Measurements from ENCODE around the gene SERPINH1. TPM values are rescaled to one million over a fixed set of nuclear protein-coding genes. Genes with fewer than 3 reads are reported as not detected.

Gene SERPINH1
- total RNA-seq, 1 donor from 2014 or later = 152 TPM

DNA sequence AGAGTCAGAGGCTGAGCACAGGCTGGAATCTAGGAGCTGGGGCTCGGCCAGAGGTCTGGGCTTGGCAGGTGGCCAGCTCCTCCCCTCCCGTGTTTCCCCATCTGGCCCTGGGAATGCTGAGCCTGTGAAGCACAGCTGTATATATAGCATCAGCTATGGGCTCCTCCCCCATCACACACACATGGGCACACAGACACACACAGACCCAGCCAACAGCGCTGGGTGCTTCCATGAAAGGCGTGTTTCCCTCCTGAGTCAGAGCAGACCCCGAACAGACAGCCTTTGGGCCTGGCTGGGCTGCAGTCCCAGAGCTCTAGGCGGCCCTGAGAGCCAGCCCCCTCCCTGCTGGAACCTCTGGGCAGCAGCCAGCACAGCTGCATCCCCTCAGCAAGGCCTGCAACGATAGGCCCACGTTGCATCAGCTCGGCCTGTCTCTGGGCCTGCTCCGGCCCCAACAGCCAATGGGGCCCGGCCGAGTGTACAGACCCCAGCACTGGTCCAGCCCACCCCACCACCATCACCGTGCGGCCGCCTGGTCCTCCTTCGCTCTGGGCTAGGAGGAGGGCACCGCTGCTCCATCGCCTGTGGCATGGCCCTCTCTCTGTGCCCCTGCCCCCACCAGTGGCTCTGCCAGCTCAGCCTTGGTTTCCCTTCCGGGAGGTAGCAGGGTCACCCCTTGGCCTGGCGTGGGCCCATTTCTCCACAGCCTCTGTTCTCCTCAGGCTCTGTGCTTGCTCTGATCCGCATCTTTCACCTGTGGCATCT lies 7.6 kb upstream of the SERPINH1 start:
- Histone ChIP-seq H3K27me3 (no peaks in the 10 kb centered on the region), H3K27ac (peak overlapping the region; percentile 81), H3K9me3 (no peaks in the 10 kb centered on the region), H3K36me3 (no peaks in the 10 kb centered on the region), H3K4me1 (peaks cover 39% of the 10 kb centered on the region), H3K4me3 (no peak overlapping the region)
- peak; percentile 85 for DNase-seq
- intact Hi-C loops (cut with DNase I) = no loop called here
- ATAC-seq = peak; percentile 65
- TF ChIP-seq, protein P1, sequence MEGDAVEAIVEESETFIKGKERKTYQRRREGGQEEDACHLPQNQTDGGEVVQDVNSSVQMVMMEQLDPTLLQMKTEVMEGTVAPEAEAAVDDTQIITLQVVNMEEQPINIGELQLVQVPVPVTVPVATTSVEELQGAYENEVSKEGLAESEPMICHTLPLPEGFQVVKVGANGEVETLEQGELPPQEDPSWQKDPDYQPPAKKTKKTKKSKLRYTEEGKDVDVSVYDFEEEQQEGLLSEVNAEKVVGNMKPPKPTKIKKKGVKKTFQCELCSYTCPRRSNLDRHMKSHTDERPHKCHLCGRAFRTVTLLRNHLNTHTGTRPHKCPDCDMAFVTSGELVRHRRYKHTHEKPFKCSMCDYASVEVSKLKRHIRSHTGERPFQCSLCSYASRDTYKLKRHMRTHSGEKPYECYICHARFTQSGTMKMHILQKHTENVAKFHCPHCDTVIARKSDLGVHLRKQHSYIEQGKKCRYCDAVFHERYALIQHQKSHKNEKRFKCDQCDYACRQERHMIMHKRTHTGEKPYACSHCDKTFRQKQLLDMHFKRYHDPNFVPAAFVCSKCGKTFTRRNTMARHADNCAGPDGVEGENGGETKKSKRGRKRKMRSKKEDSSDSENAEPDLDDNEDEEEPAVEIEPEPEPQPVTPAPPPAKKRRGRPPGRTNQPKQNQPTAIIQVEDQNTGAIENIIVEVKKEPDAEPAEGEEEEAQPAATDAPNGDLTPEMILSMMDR (IDR thresholded peaks at IDR 0.05) = no peak

DNA sequence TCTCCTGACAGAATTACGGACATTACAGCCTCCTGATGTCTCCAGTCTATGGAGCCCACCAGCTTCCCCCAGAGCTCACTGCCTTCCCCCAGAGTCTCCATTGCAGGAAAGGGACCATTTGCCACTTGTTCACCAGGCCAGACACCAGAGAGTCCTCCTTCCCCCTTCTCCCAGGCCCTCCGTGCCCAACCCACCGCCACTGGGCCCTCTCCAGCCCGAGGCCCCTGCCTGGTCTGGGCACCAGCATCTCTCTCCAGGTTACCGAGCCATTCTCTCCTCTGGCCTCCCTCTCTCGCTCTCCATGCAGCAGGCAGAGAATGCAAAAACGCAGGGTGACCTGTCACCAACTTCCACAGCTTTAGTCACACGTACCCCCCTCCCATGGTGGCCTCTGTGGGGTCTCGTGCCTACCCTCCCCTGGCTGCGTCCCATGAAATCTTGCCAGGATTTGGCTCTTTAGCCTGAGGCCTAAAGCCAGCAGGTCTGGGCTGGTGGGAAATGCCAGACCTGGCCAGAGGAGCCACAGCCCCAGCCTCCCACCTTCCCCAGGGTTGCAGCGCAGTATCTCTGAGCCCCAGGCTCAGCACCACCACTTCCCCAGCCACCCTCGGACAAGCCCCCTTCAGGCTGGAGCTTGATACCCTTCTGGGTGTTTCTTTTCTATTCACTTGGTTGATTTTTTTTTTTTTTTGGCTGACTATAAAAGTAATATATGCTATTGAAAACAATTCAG lies 6.8 kb upstream of the SERPINH1 start:
- TF ChIP-seq, protein P1 (IDR thresholded peaks at IDR 0.05) = no peak
- DNase-seq = no peak
- intact Hi-C loops (cut with DNase I) = no loop called here
- H3K36me3 ChIP-seq = no peaks in the 10 kb centered on the region
- no peak overlapping the region for H3K4me3 ChIP-seq
- ATAC-seq = no peak
- no peaks in the 10 kb centered on the region for H3K27me3 ChIP-seq
- no peaks in the 10 kb centered on the region for H3K9me3 ChIP-seq
- peak overlapping the region; percentile 81 for H3K27ac ChIP-seq
- peaks cover 47% of the 10 kb centered on the region for H3K4me1 ChIP-seq

DNA sequence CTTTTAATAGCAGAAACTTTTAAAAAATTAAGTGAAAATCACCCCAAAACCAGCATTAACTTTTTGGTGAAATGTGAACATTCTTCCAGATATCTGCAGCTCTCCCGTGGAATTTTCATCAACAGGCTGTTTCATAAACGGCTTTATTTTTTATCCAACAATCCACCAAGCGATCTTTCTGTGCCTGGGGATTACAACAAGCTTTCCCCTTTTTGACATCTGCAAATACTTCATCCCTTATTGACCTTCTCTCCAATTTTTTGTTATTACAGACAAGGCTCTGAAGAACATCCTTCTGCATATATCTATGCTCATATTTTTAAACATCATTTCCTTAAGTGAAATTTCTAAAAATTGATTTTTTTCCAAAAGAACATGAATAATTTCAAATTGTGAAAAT lies 5.8 kb upstream of the SERPINH1 start:
- intact Hi-C loops (cut with DNase I) = no loop called here
- no peak overlapping the region for H3K4me3 ChIP-seq
- no peaks in the 10 kb centered on the region for H3K27me3 ChIP-seq
- DNase-seq (no peak), ATAC-seq (no peak)
- H3K27ac ChIP-seq = no peak overlapping the region
- no peaks in the 10 kb centered on the region for H3K36me3 ChIP-seq
- no peaks in the 10 kb centered on the region for H3K9me3 ChIP-seq
- TF ChIP-seq, protein P1 (IDR thresholded peaks at IDR 0.05) = no peak
- peaks cover 54% of the 10 kb centered on the region for H3K4me1 ChIP-seq

DNA sequence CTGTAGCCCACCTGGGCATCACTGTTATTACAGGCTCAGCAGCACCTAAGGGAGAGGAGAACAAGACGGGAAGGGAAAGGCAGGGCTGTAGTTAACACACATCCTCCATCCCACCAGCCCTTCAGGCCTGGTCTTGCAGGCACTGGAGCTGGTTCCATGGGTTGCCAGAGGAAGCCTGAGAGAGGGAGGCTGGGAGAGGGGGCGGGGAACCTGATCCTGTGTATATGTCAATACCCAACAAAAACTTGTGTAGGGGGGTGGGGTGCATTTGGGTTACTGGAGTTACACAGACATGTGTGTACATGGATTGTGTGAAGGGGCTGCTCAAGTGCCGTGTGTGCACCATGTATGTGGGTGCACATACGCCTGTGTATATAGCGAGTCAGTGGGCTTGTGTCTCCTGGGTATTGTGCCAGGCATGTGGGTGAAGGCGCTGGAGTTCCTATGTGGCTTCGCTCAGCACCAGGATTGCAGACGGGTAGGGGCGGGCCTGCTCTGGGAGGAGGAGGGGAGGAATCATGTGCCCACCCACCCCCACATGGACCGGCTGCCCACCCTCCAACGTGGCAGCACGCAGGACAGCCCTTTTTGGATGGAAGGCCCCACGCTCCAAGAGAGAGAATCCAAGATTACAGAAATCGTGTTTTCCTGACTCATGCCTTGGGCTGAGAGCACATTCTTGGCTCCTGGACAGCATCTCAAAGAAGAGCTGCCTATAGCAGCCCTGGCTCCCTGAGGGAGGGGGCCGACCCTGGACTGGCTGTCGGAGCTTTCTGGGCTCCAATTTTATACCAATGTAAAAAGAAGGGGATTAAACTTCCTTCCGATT lies 4.2 kb upstream of the SERPINH1 start:
- TF ChIP-seq, protein P1 (IDR thresholded peaks at IDR 0.05) = no peak
- ATAC-seq = peak; percentile 46
- H3K27ac ChIP-seq = peak overlapping the region; percentile 93
- no peaks in the 10 kb centered on the region for H3K27me3 ChIP-seq
- H3K4me3 ChIP-seq = peak overlapping the region; percentile 28
- no peaks in the 10 kb centered on the region for H3K36me3 ChIP-seq
- peak; percentile 74 for DNase-seq
- no peaks in the 10 kb centered on the region for H3K9me3 ChIP-seq
- intact Hi-C loops (cut with DNase I) = no loop called here
- H3K4me1 ChIP-seq = peaks cover 59% of the 10 kb centered on the region

DNA sequence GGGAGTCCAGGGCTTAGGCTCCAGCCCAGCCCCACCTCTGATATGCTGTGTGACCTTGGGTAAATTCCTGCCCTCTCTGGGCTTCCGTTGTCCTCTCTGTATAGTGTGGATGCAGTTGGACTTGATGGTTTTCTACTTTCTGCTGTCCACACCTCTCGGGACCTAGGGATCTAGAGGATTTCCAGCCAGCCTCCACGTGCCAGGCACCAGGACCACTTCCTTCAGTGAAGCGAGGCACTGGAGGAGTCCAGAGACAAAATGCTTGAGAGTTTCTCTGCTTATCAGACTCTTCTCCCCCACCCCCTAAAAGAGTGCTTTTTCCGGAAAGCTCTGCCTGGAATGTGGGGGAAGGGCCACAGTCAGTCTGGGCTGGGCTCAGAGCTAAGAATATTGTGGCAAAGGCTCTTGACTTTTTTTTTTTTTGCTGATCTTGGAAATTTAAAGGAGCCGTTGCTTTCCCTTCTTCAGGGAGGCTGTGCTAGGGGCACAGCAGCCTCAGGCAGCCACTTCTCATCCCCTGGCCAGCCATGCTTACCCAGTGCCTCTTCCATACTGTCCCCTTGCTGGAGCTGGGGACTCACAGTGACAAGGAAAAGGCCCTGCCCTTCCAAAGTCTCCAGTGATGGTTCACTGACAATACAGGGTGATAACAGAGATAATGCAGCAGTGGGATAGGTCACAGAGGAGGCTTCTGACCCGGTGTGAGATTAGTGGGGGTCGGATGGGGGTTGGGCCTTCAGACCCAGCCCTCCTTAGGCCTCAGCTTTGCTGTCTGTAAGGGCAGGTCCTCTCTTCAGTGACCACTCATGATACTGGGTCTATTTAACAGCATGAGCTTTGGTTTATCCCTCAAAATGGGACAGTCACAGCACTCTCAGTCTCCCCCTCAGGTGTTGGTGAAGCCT lies 2.9 kb upstream of the SERPINH1 start:
- intact Hi-C loops (cut with DNase I) = no loop called here
- Histone ChIP-seq H3K27me3 (no peaks in the 10 kb centered on the region), H3K4me1 (peaks cover 60% of the 10 kb centered on the region), H3K9me3 (no peaks in the 10 kb centered on the region), H3K36me3 (no peaks in the 10 kb centered on the region), H3K4me3 (peak overlapping the region; percentile 28), H3K27ac (peak overlapping the region; percentile 93)
- ATAC-seq = peak; percentile 57
- TF ChIP-seq, protein P1 (IDR thresholded peaks at IDR 0.05) = no peak
- DNase-seq = peak; percentile 78

Measured in upper lobe of right lung (tissue), 1 donor.